ENCODE results near the gene CNGA1.
"Not testable (repeated sequence)": the region's sequence is repeated elsewhere in the genome, so short reads cannot be mapped to it uniquely, and the experiment has no call there.

The CNGA1 gene

GRCh38 chr4:47945930-47946726, 70.4 kb downstream of the CNGA1 start:
- no peak for DNase-seq

GRCh38 chr4:47942081-47942819, 74.2 kb downstream of the CNGA1 start:
- no peak for DNase-seq

- no peak for DNase-seq
Measured at GRCh38 chr4:47939456-47939855, 77.0 kb downstream of the CNGA1 start.

GRCh38 chr4:47936336-47936735, 80.1 kb downstream of the CNGA1 start:
- no peak for DNase-seq

GRCh38 chr4:47933840-47934239, 82.6 kb downstream of the CNGA1 start:
- no peak for DNase-seq

- DNase-seq: no peak
Measured at GRCh38 chr4:47930971-47931804, 85.3 kb downstream of the CNGA1 start.

- no peak for DNase-seq
Measured at GRCh38 chr4:47929682-47930201, 86.7 kb downstream of the CNGA1 start.

GRCh38 chr4:47926667-47927258, 89.7 kb downstream of the CNGA1 start:
- no peak for DNase-seq

- not testable (repeated sequence) for DNase-seq
Measured at GRCh38 chr4:47923261-47923608, 93.2 kb downstream of the CNGA1 start.

GRCh38 chr4:47922436-47923260, 93.8 kb downstream of the CNGA1 start:
- not testable (repeated sequence) for DNase-seq

- DNase-seq: not testable (repeated sequence)
Measured at GRCh38 chr4:47917163-47917562, 99.3 kb downstream of the CNGA1 start.

- no peak for DNase-seq
Measured at GRCh38 chr4:47915378-47915777, 101.1 kb downstream of the CNGA1 start.

GRCh38 chr4:47914926-47915237, 101.6 kb downstream of the CNGA1 start:
- no peak for DNase-seq

GRCh38 chr4:47914220-47914925, 102.1 kb downstream of the CNGA1 start, which contains the start of gene NFXL1:
Gene NFXL1 (minus strand): TSS chr4:47914583. CDS start chr4:47914203, 380 bp downstream.
- peak; percentile 72 for DNase-seq

- DNase-seq: no peak
Measured at GRCh38 chr4:47913861-47914219, 102.6 kb downstream of the CNGA1 start.

- DNase-seq: no peak
Measured at GRCh38 chr4:47913330-47913729, 103.2 kb downstream of the CNGA1 start.

GRCh38 chr4:47907089-47907646, 109.3 kb downstream of the CNGA1 start:
- no peak for DNase-seq

GRCh38 chr4:47899639-47900038, 116.8 kb downstream of the CNGA1 start:
- DNase-seq: no peak

- no peak for DNase-seq
Measured at GRCh38 chr4:47891928-47892327, 124.6 kb downstream of the CNGA1 start.

Measured in DMS 273 treated with DMSO at 0.1 percent for 48 hours (cell line).